ENCODE data around the gene SPATA46. TPM values are rescaled to one million over a fixed set of nuclear protein-coding genes. Genes with fewer than 3 reads are reported as not detected.

Gene SPATA46
- total and polyA plus RNA-seq, 2 donors: not detected

GRCh38 chr1:162351246-162351842 lies 25.3 kb downstream of the SPATA46 start:
- Histone ChIP-seq H3K4me1 (ENCODE audit: control insufficient read depth in 2 of 2, insufficient read depth in 2 of 2, low read length in 2 of 2) (no peaks in the 10 kb centered on the region), H3K27ac (ENCODE audit: low read depth in 1 of 2, low read length in 1 of 2) (no peak overlapping the region), H3K36me3 (ENCODE audit: control insufficient read depth in 2 of 2, insufficient read depth in 2 of 2, low read length in 1 of 2) (no peaks in the 10 kb centered on the region), H3K27me3 (ENCODE audit: control insufficient read depth in 2 of 2, insufficient read depth in 1 of 2, low read length in 1 of 2) (no peaks in the 10 kb centered on the region), H3K4me3 (ENCODE audit: low read length in 2 of 2) (no peak overlapping the region), H3K9me3 (ENCODE audit: control insufficient read depth in 2 of 2, insufficient read depth in 1 of 2, low read length in 1 of 2) (no peaks in the 10 kb centered on the region)
- 91% methylated on average over 6 of the region's 6 CpGs for WGBS
- DNase-seq (ENCODE audit: low read depth in 6 of 9, low spot score in 9 of 9): no peak

GRCh38 chr1:162349635-162350330 lies 26.9 kb downstream of the SPATA46 start:
- no peak overlapping the region for H3K27ac ChIP-seq (ENCODE audit: low read depth in 1 of 2, low read length in 1 of 2)
- no peaks in the 10 kb centered on the region for H3K9me3 ChIP-seq (ENCODE audit: control insufficient read depth in 2 of 2, insufficient read depth in 1 of 2, low read length in 1 of 2)
- H3K4me3 ChIP-seq (ENCODE audit: low read length in 2 of 2): no peak overlapping the region
- H3K27me3 ChIP-seq (ENCODE audit: control insufficient read depth in 2 of 2, insufficient read depth in 1 of 2, low read length in 1 of 2): no peaks in the 10 kb centered on the region
- H3K4me1 ChIP-seq (ENCODE audit: control insufficient read depth in 2 of 2, insufficient read depth in 2 of 2, low read length in 2 of 2): no peaks in the 10 kb centered on the region
- WGBS: 76% methylated on average over 11 of the region's 11 CpGs
- H3K36me3 ChIP-seq (ENCODE audit: control insufficient read depth in 2 of 2, insufficient read depth in 2 of 2, low read length in 1 of 2): no peaks in the 10 kb centered on the region
- no peak for DNase-seq (ENCODE audit: low read depth in 6 of 9, low spot score in 9 of 9)

- Histone ChIP-seq H3K9me3 (ENCODE audit: control insufficient read depth in 2 of 2, insufficient read depth in 1 of 2, low read length in 1 of 2) (no peaks in the 10 kb centered on the region), H3K36me3 (ENCODE audit: control insufficient read depth in 2 of 2, insufficient read depth in 2 of 2, low read length in 1 of 2) (no peaks in the 10 kb centered on the region), H3K27ac (ENCODE audit: low read depth in 1 of 2, low read length in 1 of 2) (no peak overlapping the region), H3K4me1 (ENCODE audit: control insufficient read depth in 2 of 2, insufficient read depth in 2 of 2, low read length in 2 of 2) (no peaks in the 10 kb centered on the region), H3K27me3 (ENCODE audit: control insufficient read depth in 2 of 2, insufficient read depth in 1 of 2, low read length in 1 of 2) (no peaks in the 10 kb centered on the region), H3K4me3 (ENCODE audit: low read length in 2 of 2) (no peak overlapping the region)
- WGBS: 67% methylated on average over 3 of the region's 3 CpGs
- no peak for DNase-seq (ENCODE audit: low read depth in 6 of 9, low spot score in 9 of 9)
Measured at GRCh38 chr1:162347281-162347680, 29.4 kb downstream of the SPATA46 start.

- 81% methylated on average over 5 of the region's 5 CpGs for WGBS
- Histone ChIP-seq H3K4me1 (ENCODE audit: control insufficient read depth in 2 of 2, insufficient read depth in 2 of 2, low read length in 2 of 2) (no peaks in the 10 kb centered on the region), H3K27me3 (ENCODE audit: control insufficient read depth in 2 of 2, insufficient read depth in 1 of 2, low read length in 1 of 2) (no peaks in the 10 kb centered on the region), H3K27ac (ENCODE audit: low read depth in 1 of 2, low read length in 1 of 2) (no peak overlapping the region), H3K9me3 (ENCODE audit: control insufficient read depth in 2 of 2, insufficient read depth in 1 of 2, low read length in 1 of 2) (no peaks in the 10 kb centered on the region), H3K36me3 (ENCODE audit: control insufficient read depth in 2 of 2, insufficient read depth in 2 of 2, low read length in 1 of 2) (no peaks in the 10 kb centered on the region), H3K4me3 (ENCODE audit: low read length in 2 of 2) (no peak overlapping the region)
- DNase-seq (ENCODE audit: low read depth in 6 of 9, low spot score in 9 of 9): no peak
Measured at GRCh38 chr1:162343470-162343869, 33.2 kb downstream of the SPATA46 start.

GRCh38 chr1:162342452-162342983 lies 34.1 kb downstream of the SPATA46 start:
- 94% methylated on average over 1 of the region's 1 CpG for WGBS

GRCh38 chr1:162336621-162337285 lies 39.9 kb downstream of the SPATA46 start:
- no peaks in the 10 kb centered on the region for H3K36me3 ChIP-seq (ENCODE audit: control insufficient read depth in 2 of 2, insufficient read depth in 2 of 2, low read length in 1 of 2)
- no peaks in the 10 kb centered on the region for H3K27me3 ChIP-seq (ENCODE audit: control insufficient read depth in 2 of 2, insufficient read depth in 1 of 2, low read length in 1 of 2)
- 96% methylated on average over 7 of the region's 7 CpGs for WGBS
- no peak overlapping the region for H3K27ac ChIP-seq (ENCODE audit: low read depth in 1 of 2, low read length in 1 of 2)
- DNase-seq (ENCODE audit: low read depth in 6 of 9, low spot score in 9 of 9): no peak
- H3K4me3 ChIP-seq (ENCODE audit: low read length in 2 of 2): no peak overlapping the region
- no peaks in the 10 kb centered on the region for H3K9me3 ChIP-seq (ENCODE audit: control insufficient read depth in 2 of 2, insufficient read depth in 1 of 2, low read length in 1 of 2)
- no peaks in the 10 kb centered on the region for H3K4me1 ChIP-seq (ENCODE audit: control insufficient read depth in 2 of 2, insufficient read depth in 2 of 2, low read length in 2 of 2)

More at GRCh38 chr1:162342452-162342983, 34.1 kb downstream of the SPATA46 start:
- H3K27ac ChIP-seq (ENCODE audit: low read depth in 1 of 2, low read length in 1 of 2): no peak overlapping the region
- H3K36me3 ChIP-seq (ENCODE audit: control insufficient read depth in 2 of 2, insufficient read depth in 2 of 2, low read length in 1 of 2): no peaks in the 10 kb centered on the region
- no peaks in the 10 kb centered on the region for H3K27me3 ChIP-seq (ENCODE audit: control insufficient read depth in 2 of 2, insufficient read depth in 1 of 2, low read length in 1 of 2)
- no peak for DNase-seq (ENCODE audit: low read depth in 6 of 9, low spot score in 9 of 9)
- no peaks in the 10 kb centered on the region for H3K9me3 ChIP-seq (ENCODE audit: control insufficient read depth in 2 of 2, insufficient read depth in 1 of 2, low read length in 1 of 2)
- H3K4me3 ChIP-seq (ENCODE audit: low read length in 2 of 2): no peak overlapping the region
- H3K4me1 ChIP-seq (ENCODE audit: control insufficient read depth in 2 of 2, insufficient read depth in 2 of 2, low read length in 2 of 2): no peaks in the 10 kb centered on the region

GRCh38 chr1:162335126-162335525 lies 41.5 kb downstream of the SPATA46 start:
- Histone ChIP-seq H3K9me3 (ENCODE audit: control insufficient read depth in 2 of 2, insufficient read depth in 1 of 2, low read length in 1 of 2) (no peaks in the 10 kb centered on the region), H3K4me3 (ENCODE audit: low read length in 2 of 2) (no peak overlapping the region), H3K4me1 (ENCODE audit: control insufficient read depth in 2 of 2, insufficient read depth in 2 of 2, low read length in 2 of 2) (no peaks in the 10 kb centered on the region), H3K36me3 (ENCODE audit: control insufficient read depth in 2 of 2, insufficient read depth in 2 of 2, low read length in 1 of 2) (no peaks in the 10 kb centered on the region), H3K27ac (ENCODE audit: low read depth in 1 of 2, low read length in 1 of 2) (no peak overlapping the region), H3K27me3 (ENCODE audit: control insufficient read depth in 2 of 2, insufficient read depth in 1 of 2, low read length in 1 of 2) (no peaks in the 10 kb centered on the region)
- DNase-seq (ENCODE audit: low read depth in 6 of 9, low spot score in 9 of 9): no peak
- 85% methylated on average over 5 of the region's 5 CpGs for WGBS

GRCh38 chr1:162333991-162334390 lies 42.7 kb downstream of the SPATA46 start:
- H3K27me3 ChIP-seq (ENCODE audit: control insufficient read depth in 2 of 2, insufficient read depth in 1 of 2, low read length in 1 of 2): no peaks in the 10 kb centered on the region
- DNase-seq (ENCODE audit: low read depth in 6 of 9, low spot score in 9 of 9): no peak
- H3K27ac ChIP-seq (ENCODE audit: low read depth in 1 of 2, low read length in 1 of 2): no peak overlapping the region
- H3K4me1 ChIP-seq (ENCODE audit: control insufficient read depth in 2 of 2, insufficient read depth in 2 of 2, low read length in 2 of 2): no peaks in the 10 kb centered on the region
- no peaks in the 10 kb centered on the region for H3K36me3 ChIP-seq (ENCODE audit: control insufficient read depth in 2 of 2, insufficient read depth in 2 of 2, low read length in 1 of 2)
- no peak overlapping the region for H3K4me3 ChIP-seq (ENCODE audit: low read length in 2 of 2)
- no peaks in the 10 kb centered on the region for H3K9me3 ChIP-seq (ENCODE audit: control insufficient read depth in 2 of 2, insufficient read depth in 1 of 2, low read length in 1 of 2)

- H3K36me3 ChIP-seq (ENCODE audit: control insufficient read depth in 2 of 2, insufficient read depth in 2 of 2, low read length in 1 of 2): no peaks in the 10 kb centered on the region
- H3K27ac ChIP-seq (ENCODE audit: low read depth in 1 of 2, low read length in 1 of 2): no peak overlapping the region
- WGBS: 81% methylated on average over 3 of the region's 3 CpGs
- no peaks in the 10 kb centered on the region for H3K27me3 ChIP-seq (ENCODE audit: control insufficient read depth in 2 of 2, insufficient read depth in 1 of 2, low read length in 1 of 2)
- H3K4me3 ChIP-seq (ENCODE audit: low read length in 2 of 2): no peak overlapping the region
- no peaks in the 10 kb centered on the region for H3K9me3 ChIP-seq (ENCODE audit: control insufficient read depth in 2 of 2, insufficient read depth in 1 of 2, low read length in 1 of 2)
- no peaks in the 10 kb centered on the region for H3K4me1 ChIP-seq (ENCODE audit: control insufficient read depth in 2 of 2, insufficient read depth in 2 of 2, low read length in 2 of 2)
- DNase-seq (ENCODE audit: low read depth in 6 of 9, low spot score in 9 of 9): no peak
Measured at GRCh38 chr1:162329826-162330225, 46.8 kb downstream of the SPATA46 start.

Measured in thymus (tissue), 11 donors.